ENCODE results near the gene ACKR2.

DNA sequence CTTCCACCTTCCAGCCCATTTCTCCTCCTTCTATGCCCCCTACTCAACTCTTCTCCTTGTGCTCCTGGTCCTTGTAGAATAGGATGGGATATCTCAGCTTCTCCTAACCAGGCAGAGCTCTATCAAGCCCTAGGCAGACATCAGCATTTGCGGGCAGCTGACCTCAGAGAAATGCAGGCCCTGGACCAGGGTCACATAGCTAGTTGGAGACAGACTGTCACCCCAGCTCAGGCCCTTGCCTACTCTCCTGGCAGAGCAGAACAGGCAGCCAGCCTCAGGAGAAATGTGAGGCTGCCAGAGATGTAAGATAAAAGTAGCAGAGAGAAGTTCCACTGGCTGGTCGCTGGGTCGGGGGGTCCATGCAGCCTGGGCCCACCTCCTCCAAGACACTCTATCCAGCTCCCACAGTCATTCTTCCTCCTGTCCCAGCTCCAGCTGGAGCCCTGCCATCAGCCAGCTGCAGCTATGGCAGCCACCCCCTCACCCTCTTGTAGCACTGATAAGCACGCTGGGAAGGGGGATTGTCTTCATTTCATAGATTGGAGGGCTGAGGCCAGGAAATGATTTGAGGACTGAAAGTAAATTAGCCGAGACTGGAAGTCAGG is 62.4 kb downstream of the ACKR2 start:
- TF ChIP-seq CTCF (IDR thresholded peaks at IDR 0.05), result no peak
- TF ChIP-seq, protein P1, sequence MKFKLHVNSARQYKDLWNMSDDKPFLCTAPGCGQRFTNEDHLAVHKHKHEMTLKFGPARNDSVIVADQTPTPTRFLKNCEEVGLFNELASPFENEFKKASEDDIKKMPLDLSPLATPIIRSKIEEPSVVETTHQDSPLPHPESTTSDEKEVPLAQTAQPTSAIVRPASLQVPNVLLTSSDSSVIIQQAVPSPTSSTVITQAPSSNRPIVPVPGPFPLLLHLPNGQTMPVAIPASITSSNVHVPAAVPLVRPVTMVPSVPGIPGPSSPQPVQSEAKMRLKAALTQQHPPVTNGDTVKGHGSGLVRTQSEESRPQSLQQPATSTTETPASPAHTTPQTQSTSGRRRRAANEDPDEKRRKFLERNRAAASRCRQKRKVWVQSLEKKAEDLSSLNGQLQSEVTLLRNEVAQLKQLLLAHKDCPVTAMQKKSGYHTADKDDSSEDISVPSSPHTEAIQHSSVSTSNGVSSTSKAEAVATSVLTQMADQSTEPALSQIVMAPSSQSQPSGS (CRISPR knock-in tag; IDR thresholded peaks at IDR 0.05; ENCODE audit: borderline replicate concordance, low read depth), result no peak
- no peak for TF ChIP-seq ZNF138 (CRISPR knock-in tag; conservative IDR thresholded peaks at IDR 0.05)
- TF ChIP-seq SOX15 (CRISPR knock-in tag; IDR thresholded peaks at IDR 0.05), result no peak
- TF ChIP-seq KAT7 (CRISPR knock-in tag; IDR thresholded peaks at IDR 0.05; ENCODE audit: borderline replicate concordance), result no peak
- TF ChIP-seq USF2 (CRISPR knock-in tag; IDR thresholded peaks at IDR 0.05), result no peak
- TF ChIP-seq, protein P2, sequence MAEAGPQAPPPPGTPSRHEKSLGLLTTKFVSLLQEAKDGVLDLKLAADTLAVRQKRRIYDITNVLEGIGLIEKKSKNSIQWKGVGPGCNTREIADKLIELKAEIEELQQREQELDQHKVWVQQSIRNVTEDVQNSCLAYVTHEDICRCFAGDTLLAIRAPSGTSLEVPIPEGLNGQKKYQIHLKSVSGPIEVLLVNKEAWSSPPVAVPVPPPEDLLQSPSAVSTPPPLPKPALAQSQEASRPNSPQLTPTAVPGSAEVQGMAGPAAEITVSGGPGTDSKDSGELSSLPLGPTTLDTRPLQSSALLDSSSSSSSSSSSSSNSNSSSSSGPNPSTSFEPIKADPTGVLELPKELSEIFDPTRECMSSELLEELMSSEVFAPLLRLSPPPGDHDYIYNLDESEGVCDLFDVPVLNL (CRISPR knock-in tag; IDR thresholded peaks at IDR 0.05; ENCODE audit: borderline replicate concordance, low read depth), result no peak
- no peak for TF ChIP-seq CBFB (CRISPR knock-in tag; IDR thresholded peaks at IDR 0.05; ENCODE audit: low read depth)
- no peak for TF ChIP-seq FOXJ3 (CRISPR knock-in tag; IDR thresholded peaks at IDR 0.05; ENCODE audit: borderline replicate concordance)
- TF ChIP-seq FOXP1 (CRISPR knock-in tag; IDR thresholded peaks at IDR 0.05; ENCODE audit: borderline replicate concordance), result no peak
